HepG2 (cell line): ENCODE measurements around the gene LASP1. TPM values are rescaled to one million over a fixed set of nuclear protein-coding genes. Genes with fewer than 3 reads are reported as not detected.
A peak's percentile ranks its signal among the peaks of the same experiment; 100 is the strongest.

ENCODE experiments used
- CENPBD1 ChIP-seq: sonication (generic); formaldehyde crosslinking; IDR thresholded peaks from 2 replicates; pipeline ENCODE4 v1.8.0; 2022; ENCODE audit warnings: missing genetic modification reagents, low read depth, mild to moderate bottlenecking, borderline replicate concordance
- CHD4 ChIP-seq: fragments of 200-600 bp; sonication (generic); IDR thresholded peaks from 2 replicates; pipeline ENCODE4 v1.7.0; 2017; ENCODE audit warnings: mild to moderate bottlenecking, low read length, borderline replicate concordance
- EP300 ChIP-seq, 3 experiments: sonication (generic) in 1 of 3; formaldehyde crosslinking in 1 of 3; IDR thresholded peaks; 2 replicates each; pipeline versions ENCODE4 v1.5.1 to v1.6.1; 2011 to 2020; ENCODE audit warnings: low read depth in 2 of 3, low read length in 2 of 3, borderline replicate concordance in 1 of 3, improper control_type of control experiment in 1 of 3, mild to moderate bottlenecking in 1 of 3, missing genetic modification reagents in 1 of 3, moderate library complexity in 1 of 3
- FOXK1 ChIP-seq: sonication (generic); formaldehyde crosslinking; IDR thresholded peaks from 2 replicates; pipeline ENCODE4 v1.4.0; 2020; ENCODE audit warnings: low read depth, missing genetic modification reagents, borderline replicate concordance
- FOXM1 ChIP-seq: sonication (generic); formaldehyde crosslinking; IDR thresholded peaks from 2 replicates; pipeline ENCODE4 v1.5.0; 2020; ENCODE audit warnings: missing genetic modification reagents
- HMGXB4 ChIP-seq, 2 experiments: sonication (generic) in 1 of 2; formaldehyde crosslinking in 1 of 2; IDR thresholded peaks; 2 replicates each; pipeline versions ENCODE4 v1.4.0 to v1.6.1; 2018 to 2020; ENCODE audit warnings: missing genetic modification reagents in 2 of 2, borderline replicate concordance in 1 of 2, low read depth in 1 of 2, mild to moderate bottlenecking in 1 of 2, missing biosample characterization in 1 of 2
- HNF4A ChIP-seq: sonication (generic); formaldehyde crosslinking; IDR thresholded peaks from 2 replicates; pipeline ENCODE4 v1.4.0; 2020; ENCODE audit warnings: missing genetic modification reagents
- KDM1A ChIP-seq: IDR thresholded peaks from 2 replicates; pipeline ENCODE4 v1.6.1; 2016; ENCODE audit warnings: missing compliant biosample characterization
- MTF1 ChIP-seq: sonication (generic); formaldehyde crosslinking; IDR thresholded peaks from 2 replicates; pipeline ENCODE4 v1.5.0; 2020; ENCODE audit warnings: missing genetic modification reagents
- MXD1 ChIP-seq: sonication (generic); formaldehyde crosslinking; IDR thresholded peaks from 2 replicates; pipeline ENCODE4 v1.4.0; 2020; ENCODE audit warnings: mild to moderate bottlenecking, missing genetic modification reagents
- POLR2AphosphoS5 ChIP-seq: IDR thresholded peaks from 2 replicates; pipeline ENCODE4 v1.6.1; 2012; ENCODE audit warnings: low read depth, low read length
- RCOR2 ChIP-seq: IDR thresholded peaks from 2 replicates; pipeline ENCODE4 v1.6.1; 2016; ENCODE audit warnings: missing biosample characterization, missing genetic modification reagents
- SIN3A ChIP-seq: IDR thresholded peaks from 2 replicates; pipeline ENCODE4 v1.6.1; 2011; ENCODE audit warnings: low read depth, mild to moderate bottlenecking, control low read depth, low read length, borderline replicate concordance
- SP2 ChIP-seq: sonication (generic); formaldehyde crosslinking; IDR thresholded peaks from 2 replicates; pipeline ENCODE4 v1.5.1; 2020; ENCODE audit warnings: mild to moderate bottlenecking, missing genetic modification reagents
- ZBTB44 ChIP-seq: sonication (generic); formaldehyde crosslinking; IDR thresholded peaks from 2 replicates; pipeline ENCODE4 v1.4.0; 2020; ENCODE audit warnings: missing genetic modification reagents
- ZNF281 ChIP-seq: sonication (generic); formaldehyde crosslinking; IDR thresholded peaks from 2 replicates; pipeline ENCODE4 v1.4.0; 2020; ENCODE audit warnings: missing genetic modification reagents, borderline replicate concordance
- ZNF335 ChIP-seq: sonication (generic); formaldehyde crosslinking; IDR thresholded peaks from 2 replicates; pipeline ENCODE4 v1.4.0; 2020; ENCODE audit warnings: missing genetic modification reagents
- ZNF343 ChIP-seq: sonication (generic); formaldehyde crosslinking; IDR thresholded peaks from 2 replicates; pipeline ENCODE4 v1.4.0; 2020; ENCODE audit warnings: mild to moderate bottlenecking, missing genetic modification reagents
- ZNF644 ChIP-seq: IDR thresholded peaks from 2 replicates; pipeline ENCODE4 v1.6.1; 2016; ENCODE audit warnings: low read depth
- ZNF740 ChIP-seq: sonication (generic); formaldehyde crosslinking; IDR thresholded peaks from 2 replicates; pipeline ENCODE4 v1.4.0; 2020; ENCODE audit warnings: missing genetic modification reagents
- ZNF773 ChIP-seq: sonication (generic); formaldehyde crosslinking; IDR thresholded peaks from 2 replicates; pipeline ENCODE4 v1.4.0; 2020; ENCODE audit warnings: missing genetic modification reagents, borderline replicate concordance
- polyA plus RNA-seq, 8 experiments: library from polyadenylated mRNA; depleted of rRNA in 3 of 8; stranded (reverse) in 7 of 8; unstranded in 1 of 8; fragments of >200 nt; fragmentation: Illumina TruSeq in 4 of 8; extraction: Trizol in 4 of 8; gene quantifications; 2 replicates each; pipeline versions ENCODE4 v1.2.1 to v1.2.3, GENCODE V29; 2011 to 2016; ENCODE audit warnings: low read depth in 4 of 8, missing spikeins in 1 of 8, mixed read lengths in 1 of 8; ENCODE audit not compliant: insufficient read depth in 1 of 8
- total RNA-seq, 5 experiments: library from RNA; depleted of rRNA; stranded (reverse); fragments of >200 nt; fragmentation: Illumina TruSeq; extraction: Trizol; gene quantifications; 2 replicates each; pipeline ENCODE4 v1.2.3, GENCODE V29; 2016; ENCODE audit warnings: low read depth in 1 of 5

The LASP1 gene
- total and polyA plus RNA-seq, 2 of the 13 experiments (the other 11 are each of a cell fraction or from before 2014, with no cell fraction given): 70.1 to 97.0 TPM

- TF ChIP-seq HMGXB4 (CRISPR knock-in tag; IDR thresholded peaks at IDR 0.05; ENCODE audit: borderline replicate concordance in 1 of 2, low read depth in 1 of 2): peak; percentile 100
- TF ChIP-seq HNF4A (CRISPR knock-in tag): 0 out of 2 replicates have a peak, but pooled peaks have one; percentile 40
- TF ChIP-seq POLR2AphosphoS5: peak; percentile 35
- TF ChIP-seq ZBTB44 (CRISPR knock-in tag): 0 out of 2 replicates have a peak, but pooled peaks have one; percentile 15
- TF ChIP-seq ZNF281 (CRISPR knock-in tag): no peak
- peak; percentile 64 for TF ChIP-seq RCOR2 (CRISPR knock-in tag)
- peak; percentile 14; the same call in 1 of the 2 replicates for TF ChIP-seq ZNF740 (CRISPR knock-in tag)
- TF ChIP-seq CENPBD1 (CRISPR knock-in tag): no peak
- peak; percentile 89; the same call in 1 of the 2 replicates for TF ChIP-seq CHD4
- TF ChIP-seq ZNF335: no peak
- TF ChIP-seq SP2 (CRISPR knock-in tag): no peak
- no peak for TF ChIP-seq ZNF644 (CRISPR knock-in tag)
- 0 out of 2 replicates have a peak, but pooled peaks have one; percentile 46 for TF ChIP-seq MTF1 (CRISPR knock-in tag)
- peak in 1 of 2 experiments; percentile 35; a peak in 1 of 4 replicates for TF ChIP-seq EP300 (IDR thresholded peaks at IDR 0.05; ENCODE audit: low read depth in 2 of 2, low read length in 2 of 2)
- no peak for TF ChIP-seq EP300 (CRISPR knock-in tag; IDR thresholded peaks at IDR 0.05; ENCODE audit: borderline replicate concordance)
- TF ChIP-seq MXD1 (CRISPR knock-in tag): 0 out of 2 replicates have a peak, but pooled peaks have one; percentile 0
- no peak; the same call in none of the 2 replicates for TF ChIP-seq SIN3A
- TF ChIP-seq FOXM1 (CRISPR knock-in tag): no peak
- TF ChIP-seq KDM1A (CRISPR knock-in tag): no peak
- TF ChIP-seq ZNF773 (CRISPR knock-in tag): no peak
- TF ChIP-seq FOXK1: peak; percentile 86; the same call in 1 of the 2 replicates
- TF ChIP-seq ZNF343 (CRISPR knock-in tag): no peak
Observed at GRCh38 chr17:38868817-38869525, 887 bp upstream of the LASP1 start (continued).
